HG03342 (cell line): ENCODE results near the gene C2orf80.
"Not testable (repeated sequence)": the region's sequence is repeated elsewhere in the genome, so short reads cannot be mapped to it uniquely, and the experiment has no call there.

ENCODE experiments used
- ATAC-seq: cut with Tn5 transposase; IDR thresholded peaks from one replicate; pipeline ENCODE4 v1.9.1; 2021; ENCODE audit warnings: mild to moderate bottlenecking, moderate library complexity; ENCODE audit not compliant: unreplicated experiment

The C2orf80 gene

DNA sequence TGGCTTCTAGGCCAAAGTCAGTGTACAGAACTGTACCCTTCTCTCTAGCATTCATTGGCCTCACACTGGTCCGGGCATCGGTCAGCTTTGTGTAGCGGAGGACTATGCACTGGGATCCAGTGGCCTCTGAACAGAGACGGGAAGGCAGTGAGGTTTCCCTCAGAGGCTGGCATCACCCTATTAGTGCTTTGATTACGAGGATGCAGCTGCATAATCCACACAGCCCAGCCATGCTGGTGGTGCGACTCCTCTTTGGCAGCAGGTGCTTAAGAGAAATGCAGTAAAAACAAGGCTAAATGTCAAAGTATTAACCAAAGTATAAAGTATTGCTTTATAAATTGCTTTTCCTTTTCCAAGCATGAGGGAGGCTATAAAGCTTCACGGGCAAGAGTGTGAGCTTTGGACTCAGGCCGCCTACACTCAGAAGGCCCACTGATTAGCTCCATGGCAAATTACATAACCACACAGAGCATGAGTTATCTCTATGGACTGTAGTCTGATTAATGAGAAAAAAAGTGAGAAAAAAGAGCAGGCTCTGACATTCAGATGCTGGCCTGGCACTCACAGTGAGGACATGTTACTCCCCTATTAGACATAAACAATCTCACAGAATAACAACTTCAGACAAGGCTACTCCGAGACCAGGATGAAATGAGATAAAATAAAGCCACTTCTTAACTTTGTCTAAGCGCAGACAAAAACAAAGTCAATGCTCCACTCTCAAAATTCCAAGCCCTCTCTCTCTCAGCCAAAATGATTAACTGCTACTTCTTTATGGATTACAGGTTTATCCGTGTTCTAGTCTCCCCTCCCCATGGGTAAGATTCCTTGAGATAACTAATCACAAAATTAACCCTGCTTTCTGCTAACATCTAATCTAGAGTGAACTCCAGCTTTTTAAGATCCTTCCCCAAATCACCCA, 53.8 kb downstream of the C2orf80 start:
- no peak for ATAC-seq

DNA sequence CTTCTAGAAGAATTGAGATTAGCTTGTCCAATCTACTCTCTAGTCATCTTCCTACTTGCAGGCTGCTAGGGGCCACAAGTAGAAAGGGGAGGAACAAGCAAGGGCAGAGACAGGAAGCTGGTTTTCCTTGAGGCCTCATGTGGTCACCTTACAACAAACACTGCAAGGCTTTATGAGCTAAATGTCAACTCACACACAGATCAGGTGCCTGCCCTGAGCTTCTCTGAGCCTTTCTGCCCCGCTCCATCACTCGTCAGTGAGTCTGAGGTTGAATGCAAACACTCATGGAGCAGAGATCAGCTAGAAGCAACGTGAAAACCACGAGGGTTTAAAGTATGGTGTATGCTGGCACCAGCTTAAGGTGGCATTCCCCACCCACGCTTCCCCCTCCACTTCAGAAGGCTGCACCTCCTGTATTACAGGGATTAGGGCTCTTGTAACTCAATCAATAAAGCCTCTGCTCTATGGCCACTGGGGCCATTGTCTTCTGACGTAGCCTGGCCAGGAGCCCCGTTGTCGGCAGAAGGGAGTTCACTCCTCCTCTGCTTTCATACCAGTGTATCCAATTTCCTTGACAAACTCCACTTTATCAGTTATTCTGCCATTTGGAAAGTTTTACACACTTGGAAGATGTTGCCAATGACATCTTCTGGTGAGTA, 54.8 kb downstream of the C2orf80 start:
- ATAC-seq = no peak

DNA sequence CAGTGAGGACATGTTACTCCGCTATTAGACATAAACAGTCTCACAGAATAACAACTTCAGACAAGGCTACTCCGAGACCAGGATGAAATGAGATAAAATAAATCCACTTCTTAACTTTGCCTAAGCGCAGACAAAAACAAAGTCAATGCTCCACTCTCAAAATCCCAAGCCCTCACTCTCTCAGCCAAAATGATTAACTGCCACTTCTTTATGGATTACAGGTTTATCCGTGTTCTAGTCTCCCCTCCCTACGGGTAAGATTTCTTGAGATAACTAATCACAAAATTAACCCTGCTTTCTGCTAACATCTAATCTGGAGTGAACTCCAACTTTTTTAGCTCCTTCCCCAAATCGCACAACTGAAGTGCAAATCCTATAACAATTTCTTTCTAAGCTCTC, 59.1 kb downstream of the C2orf80 start:
- no peak for ATAC-seq

GRCh38 chr2:208129744-208130711, 59.8 kb downstream of the C2orf80 start, which contains the start of gene CRYGC:
Gene CRYGC, minus strand, starts transcription at chr2:208129828. Its CDS starts 36 bp downstream, at chr2:208129792.
- no peak for ATAC-seq

- no peak for ATAC-seq
Measured at GRCh38 chr2:208128136-208128535, 61.7 kb downstream of the C2orf80 start.

GRCh38 chr2:208127090-208127489, 62.7 kb downstream of the C2orf80 start:
- ATAC-seq = no peak

DNA sequence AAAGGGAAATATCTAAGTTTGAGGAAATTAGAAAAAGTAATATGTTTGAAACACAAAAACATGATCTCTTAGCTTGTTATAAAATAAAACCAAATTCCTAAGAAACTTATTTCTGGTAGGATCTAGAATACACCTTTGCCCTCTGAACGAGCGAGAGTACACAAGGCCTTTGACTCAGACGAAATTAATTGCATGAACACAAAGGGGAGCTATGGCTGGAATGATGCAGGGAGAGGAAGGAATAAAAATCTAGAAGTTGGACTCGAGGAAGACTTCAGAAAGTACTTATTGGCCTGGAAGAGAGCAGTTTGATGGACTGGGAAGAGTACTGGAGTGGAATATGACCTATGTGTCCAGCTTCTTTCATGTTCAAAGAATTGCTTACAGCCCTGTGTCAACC, 64.6 kb downstream of the C2orf80 start:
- no peak for ATAC-seq

- not testable (repeated sequence) for ATAC-seq
Measured at GRCh38 chr2:208124013-208124715, 65.7 kb downstream of the C2orf80 start, which contains the start of gene CRYGD. Gene CRYGD, minus strand, starts transcription at chr2:208124524. Its CDS starts 51 bp downstream, at chr2:208124473.

GRCh38 chr2:208122248-208122647, 67.6 kb downstream of the C2orf80 start:
- ATAC-seq = no peak

DNA sequence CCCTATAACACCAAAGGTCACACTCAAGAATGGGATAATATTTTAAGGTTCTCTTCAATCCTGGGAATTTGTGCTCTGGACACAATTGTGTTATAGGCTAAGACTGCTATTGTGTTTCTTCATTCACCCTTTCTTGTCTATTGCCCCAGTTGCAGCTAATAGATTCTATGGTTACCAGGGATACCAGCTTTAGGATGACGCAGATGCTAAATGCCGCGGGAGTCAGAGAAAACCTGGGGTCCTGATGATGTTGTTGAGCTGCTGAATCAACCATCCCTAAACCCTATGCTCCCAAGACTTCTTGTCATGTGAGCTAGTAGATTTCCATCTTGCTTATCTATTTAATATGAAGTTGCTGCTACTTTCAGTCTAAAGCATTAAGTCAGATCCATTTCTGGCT, 70.9 kb downstream of the C2orf80 start:
- ATAC-seq = no peak

- not testable (repeated sequence) for ATAC-seq
Measured at GRCh38 chr2:208117390-208117789, 72.4 kb downstream of the C2orf80 start.
